Endodermal cell (in vitro differentiated cells): ENCODE measurements around the gene ALOX15B. TPM values are rescaled to one million over a fixed set of nuclear protein-coding genes. Genes with fewer than 3 reads are reported as not detected.
"Not testable (repeated sequence)": the region's sequence is repeated elsewhere in the genome, so short reads cannot be mapped to it uniquely, and the experiment has no call there.

ENCODE experiments used
- DNase-seq: peaks from one replicate; pipeline ENCODE4 v3.0.0-alpha.2; 2017
- H3K27ac ChIP-seq: 2 replicates; pipeline ENCODE4 v1.5.1; 2013; ENCODE audit warnings: mild to moderate bottlenecking, low read depth, low read length, moderate library complexity
- H3K27me3 ChIP-seq: 2 replicates; pipeline ENCODE4 v1.6.1; 2013; ENCODE audit warnings: mild to moderate bottlenecking, low read length, moderate library complexity; ENCODE audit not compliant: insufficient read depth, control insufficient read depth, poor library complexity, severe bottlenecking
- H3K36me3 ChIP-seq: 2 replicates; pipeline ENCODE4 v1.7.0; 2013; ENCODE audit warnings: mild to moderate bottlenecking, low read length, moderate library complexity; ENCODE audit not compliant: control insufficient read depth, insufficient read depth
- H3K4me1 ChIP-seq: one replicate; pipeline ENCODE4 v1.7.0; 2013; ENCODE audit warnings: low read length; ENCODE audit not compliant: control insufficient read depth, insufficient read depth
- H3K4me3 ChIP-seq: 2 replicates; pipeline ENCODE4 v1.5.1; 2013; ENCODE audit warnings: mild to moderate bottlenecking, low read length, moderate library complexity
- H3K9ac ChIP-seq: 2 replicates; pipeline ENCODE4 v1.6.1; 2013; ENCODE audit warnings: mild to moderate bottlenecking, low read length, moderate library complexity; ENCODE audit not compliant: poor library complexity, severe bottlenecking; ENCODE audit errors: extremely low read depth
- H3K9me3 ChIP-seq: 2 replicates; pipeline ENCODE4 v1.6.1; 2013; ENCODE audit warnings: mild to moderate bottlenecking, low read length, moderate library complexity; ENCODE audit not compliant: control insufficient read depth
- H3K27ac Mint-ChIP-seq: 2 replicates; pipeline ENCODE4 v1.8.0; 2020; ENCODE audit warnings: mixed read lengths
- H3K27me3 Mint-ChIP-seq: 2 replicates; pipeline ENCODE4 v1.8.0; 2021; ENCODE audit warnings: mild to moderate bottlenecking, mixed read lengths; ENCODE audit not compliant: insufficient read depth
- H3K36me3 Mint-ChIP-seq: 2 replicates; pipeline ENCODE4 v1.8.0; 2020; ENCODE audit warnings: low read depth, mixed read lengths
- H3K4me1 Mint-ChIP-seq: 2 replicates; pipeline ENCODE4 v1.8.0; 2020; ENCODE audit warnings: mixed read lengths
- H3K4me3 Mint-ChIP-seq: 2 replicates; pipeline ENCODE4 v1.8.0; 2020; ENCODE audit warnings: mild to moderate bottlenecking, moderate library complexity, mixed read lengths
- H3K9me3 Mint-ChIP-seq: 2 replicates; pipeline ENCODE4 v1.8.0; 2020; ENCODE audit warnings: mild to moderate bottlenecking, mixed read lengths
- WGBS, 2 experiments: methylation state at CpG; one replicate each; pipeline versions ENCODE4 v1.1.5 to v1.1.7; 2013; ENCODE audit warnings: missing lambda C conversion rate in 2 of 2, mixed read lengths in 1 of 2; ENCODE audit not compliant: insufficient coverage in 1 of 2, insufficient read length in 1 of 2; 5-methylcytosine and 5-hydroxymethylcytosine counted together
- total RNA-seq, 2 donors: library from RNA; stranded (reverse); fragmentation: NEBNext Ultra II Directional in 1 of 2; extraction: Animal tissue kit (Norgen Biotek cat#: 25700) in 1 of 2; gene quantifications; 2 replicates in 1 of 2; 3 replicates in 1 of 2; pipeline ENCODE4 v1.2.1, GENCODE V29; 2021
- TF ChIP-seq, protein P1 (sequence below): fragments of 200-600 bp; sonication (generic); conservative IDR thresholded peaks from 2 replicates; pipeline ENCODE4 v1.5.0; 2021; ENCODE audit warnings: antibody characterized with exemption, mild to moderate bottlenecking

Gene ALOX15B
- total RNA-seq, 2 donors from 2014 or later, result not detected

DNA sequence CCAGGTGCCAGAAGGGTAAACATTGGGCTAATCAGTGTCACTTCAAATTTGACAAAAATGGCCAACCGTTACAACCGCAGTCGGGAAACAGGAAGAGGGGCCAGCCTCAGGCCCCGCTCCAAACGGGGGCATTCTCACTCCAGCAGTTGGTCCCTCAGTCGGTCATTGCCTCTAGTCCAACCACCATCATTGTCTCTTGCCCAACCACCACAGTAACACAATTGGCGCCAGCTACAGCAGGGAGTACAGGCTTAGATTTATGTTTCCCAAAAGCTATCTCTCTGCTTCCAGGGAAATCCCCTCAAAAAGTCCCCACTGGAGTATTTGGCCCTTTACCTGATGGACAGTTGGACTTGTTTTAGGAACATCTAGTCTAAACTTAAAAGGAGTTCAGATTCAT, 20.3 kb downstream of the ALOX15B start:
- H3K36me3 ChIP-seq, result no peaks in the 10 kb centered on the region
- peaks cover 7% of the 10 kb centered on the region for H3K4me1 ChIP-seq
- no peak overlapping the region for H3K27ac ChIP-seq
- peaks cover 30% of the 10 kb centered on the region for H3K27me3 ChIP-seq
- no peak for DNase-seq
- Mint-ChIP-seq H3K4me3 (no peak overlapping the region), H3K27ac (no peak overlapping the region), H3K4me1 (peaks cover 43% of the 10 kb centered on the region), H3K27me3 (peaks cover 50% of the 10 kb centered on the region), H3K36me3 (no peaks in the 10 kb centered on the region), H3K9me3 (no peaks in the 10 kb centered on the region)
- 90% methylated on average over 6 to 7 of the region's 7 CpGs for WGBS, 2 experiments
- H3K4me3 ChIP-seq, result no peak overlapping the region
- no peak overlapping the region for H3K9ac ChIP-seq
- TF ChIP-seq, protein P1, sequence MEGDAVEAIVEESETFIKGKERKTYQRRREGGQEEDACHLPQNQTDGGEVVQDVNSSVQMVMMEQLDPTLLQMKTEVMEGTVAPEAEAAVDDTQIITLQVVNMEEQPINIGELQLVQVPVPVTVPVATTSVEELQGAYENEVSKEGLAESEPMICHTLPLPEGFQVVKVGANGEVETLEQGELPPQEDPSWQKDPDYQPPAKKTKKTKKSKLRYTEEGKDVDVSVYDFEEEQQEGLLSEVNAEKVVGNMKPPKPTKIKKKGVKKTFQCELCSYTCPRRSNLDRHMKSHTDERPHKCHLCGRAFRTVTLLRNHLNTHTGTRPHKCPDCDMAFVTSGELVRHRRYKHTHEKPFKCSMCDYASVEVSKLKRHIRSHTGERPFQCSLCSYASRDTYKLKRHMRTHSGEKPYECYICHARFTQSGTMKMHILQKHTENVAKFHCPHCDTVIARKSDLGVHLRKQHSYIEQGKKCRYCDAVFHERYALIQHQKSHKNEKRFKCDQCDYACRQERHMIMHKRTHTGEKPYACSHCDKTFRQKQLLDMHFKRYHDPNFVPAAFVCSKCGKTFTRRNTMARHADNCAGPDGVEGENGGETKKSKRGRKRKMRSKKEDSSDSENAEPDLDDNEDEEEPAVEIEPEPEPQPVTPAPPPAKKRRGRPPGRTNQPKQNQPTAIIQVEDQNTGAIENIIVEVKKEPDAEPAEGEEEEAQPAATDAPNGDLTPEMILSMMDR, result no peak
- H3K9me3 ChIP-seq, result no peaks in the 10 kb centered on the region

DNA sequence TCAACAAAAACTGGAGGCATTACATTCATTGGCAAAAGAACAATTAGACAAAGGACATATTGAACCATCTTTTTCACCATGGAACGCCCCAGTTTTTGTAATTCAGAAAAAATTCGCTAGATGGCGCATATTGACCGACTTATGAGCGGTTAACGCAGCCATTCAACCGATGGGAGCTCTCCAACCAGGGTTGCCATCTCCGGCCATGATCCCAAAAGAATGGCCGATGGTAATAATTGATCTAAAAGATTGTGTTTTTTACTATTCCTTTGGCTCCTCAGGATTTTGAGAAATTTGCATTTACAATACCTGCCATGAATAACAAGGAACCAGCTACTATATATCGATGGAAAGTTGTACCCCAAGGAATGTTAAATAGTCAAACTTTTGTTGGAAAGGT, 21.4 kb downstream of the ALOX15B start:
- Histone ChIP-seq H3K4me1 (peaks cover 7% of the 10 kb centered on the region), H3K9ac (no peak overlapping the region), H3K27me3 (peaks cover 30% of the 10 kb centered on the region), H3K9me3 (no peaks in the 10 kb centered on the region), H3K4me3 (no peak overlapping the region), H3K27ac (no peak overlapping the region), H3K36me3 (no peaks in the 10 kb centered on the region)
- Mint-ChIP-seq H3K27me3 (peaks cover 39% of the 10 kb centered on the region), H3K36me3 (no peaks in the 10 kb centered on the region), H3K4me1 (peaks cover 45% of the 10 kb centered on the region), H3K9me3 (no peaks in the 10 kb centered on the region), H3K4me3 (no peak overlapping the region), H3K27ac (no peak overlapping the region)
- TF ChIP-seq, protein P1, result peak; percentile 86
- peak; percentile 90 for DNase-seq
- WGBS, 2 experiments, result 13 to 17% methylated on average over 10 of the region's 10 CpGs

DNA sequence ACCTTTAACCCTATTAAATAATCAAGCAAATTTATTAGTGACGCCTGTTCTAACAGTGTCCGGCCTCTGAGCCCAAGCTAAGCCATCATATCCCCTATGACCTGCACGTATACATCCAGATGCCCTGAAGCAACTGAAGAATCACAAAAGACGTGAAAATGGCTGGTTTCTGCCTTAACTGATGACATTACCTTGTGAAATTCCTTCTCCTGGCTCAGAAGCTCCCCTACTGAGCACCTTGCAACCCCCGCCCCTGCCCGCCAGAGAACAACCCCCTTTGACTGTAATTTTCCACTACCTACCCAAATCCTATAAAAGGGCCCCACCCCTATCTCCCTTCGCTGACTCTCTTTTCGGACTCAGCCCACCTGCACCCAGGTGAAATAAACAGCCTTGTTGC, 23.0 kb downstream of the ALOX15B start:
- WGBS, 2 experiments, result 11 to 31% methylated on average over 4 to 8 of the region's 8 CpGs
- H3K9me3 Mint-ChIP-seq, H3K36me3 Mint-ChIP-seq, H3K4me1 ChIP-seq, H3K36me3 ChIP-seq, H3K27ac ChIP-seq, H3K9ac ChIP-seq, H3K9me3 ChIP-seq: not testable (repeated sequence)
- Mint-ChIP-seq H3K27ac (peak overlapping the region; percentile 78), H3K27me3 (peaks cover 28% of the 10 kb centered on the region), H3K4me3 (peak overlapping the region; percentile 69), H3K4me1 (peaks cover 36% of the 10 kb centered on the region)
- peak overlapping the region; percentile 77 for H3K4me3 ChIP-seq
- peak; percentile 78 for DNase-seq
- peaks cover 35% of the 10 kb centered on the region for H3K27me3 ChIP-seq

DNA sequence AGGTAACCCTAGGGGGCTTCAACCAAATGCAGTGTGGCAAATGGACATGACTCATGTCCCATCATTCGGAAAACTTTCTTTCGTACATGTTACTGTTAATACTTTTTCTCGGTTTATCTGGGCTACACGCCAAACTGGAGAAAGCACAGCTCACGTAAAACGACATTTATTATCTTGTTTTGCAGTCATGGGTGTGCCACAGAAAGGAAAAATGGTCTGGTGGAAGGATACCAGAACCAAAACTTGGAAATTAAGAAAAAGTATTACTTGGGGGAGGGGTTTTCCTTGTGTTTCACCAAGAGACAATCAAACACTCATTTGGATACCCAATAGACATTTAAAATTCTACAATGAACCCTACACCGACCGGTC, 23.6 kb downstream of the ALOX15B start:
- peak overlapping the region; percentile 69 for H3K4me3 Mint-ChIP-seq
- H3K9ac ChIP-seq, result peak overlapping the region; percentile 22
- H3K27me3 Mint-ChIP-seq, result peaks cover 26% of the 10 kb centered on the region
- TF ChIP-seq, protein P1, result no peak
- no peaks in the 10 kb centered on the region for H3K9me3 ChIP-seq
- H3K36me3 ChIP-seq, result no peaks in the 10 kb centered on the region
- DNase-seq, result peak; percentile 58
- H3K9me3 Mint-ChIP-seq, result no peaks in the 10 kb centered on the region
- peaks cover 36% of the 10 kb centered on the region for H3K27me3 ChIP-seq
- 18 to 28% methylated on average over 3 to 8 of the region's 8 CpGs for whole genome bisulfite sequencing, 2 experiments
- peak overlapping the region; percentile 78 for H3K27ac Mint-ChIP-seq
- H3K4me3 ChIP-seq, result peak overlapping the region; percentile 77
- no peaks in the 10 kb centered on the region for H3K4me1 ChIP-seq
- peaks cover 31% of the 10 kb centered on the region for H3K4me1 Mint-ChIP-seq
- no peaks in the 10 kb centered on the region for H3K36me3 Mint-ChIP-seq
- no peak overlapping the region for H3K27ac ChIP-seq
